Coronary artery (tissue), 2 donors: ENCODE measurements around the gene NRXN2.

Experiments
- DNase-seq: peaks from one replicate; pipeline ENCODE4 v3.0.0-alpha.2; 2017; ENCODE audit warnings: low spot score
- H3K27ac ChIP-seq, 2 donors: fragments of 200-600 bp; sonication (generic); one replicate each; pipeline ENCODE4 v1.5.1; 2016 to 2019
- H3K4me3 ChIP-seq: fragments of 200-600 bp; sonication (generic); 2 replicates; pipeline ENCODE4 v1.5.1; 2016; ENCODE audit warnings: mild to moderate bottlenecking, moderate library complexity
- CTCF ChIP-seq: fragments of 200-600 bp; sonication (generic); IDR thresholded peaks from one replicate; pipeline ENCODE4 v1.5.1; 2019; ENCODE audit warnings: antibody characterized with exemption

NRXN2 gene

GRCh38 chr11:64605656-64606585, 117.1 kb downstream of the NRXN2 start:
- no peak overlapping the region for H3K27ac ChIP-seq
- TF ChIP-seq CTCF, result no peak
- DNase-seq, result no peak
- no peak overlapping the region for H3K4me3 ChIP-seq

DNA sequence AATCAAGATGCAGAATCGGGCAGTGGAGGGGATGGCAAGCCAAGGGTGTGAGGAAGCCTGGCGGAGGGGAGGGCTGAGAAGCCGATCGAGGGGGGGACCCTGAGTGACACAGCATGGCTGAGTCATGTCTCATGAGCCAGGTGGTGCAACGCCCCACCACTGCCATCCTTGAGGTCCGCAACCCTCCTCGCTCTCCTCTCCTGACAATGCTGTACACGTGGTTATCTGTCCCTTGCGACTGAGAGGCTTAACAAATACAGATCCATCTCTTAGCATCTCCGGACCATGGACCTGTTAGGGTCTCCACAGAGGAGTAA, 117.8 kb downstream of the NRXN2 start:
- DNase-seq, result no peak
- no peak overlapping the region for H3K4me3 ChIP-seq
- TF ChIP-seq CTCF, result no peak
- no peak overlapping the region for H3K27ac ChIP-seq

DNA sequence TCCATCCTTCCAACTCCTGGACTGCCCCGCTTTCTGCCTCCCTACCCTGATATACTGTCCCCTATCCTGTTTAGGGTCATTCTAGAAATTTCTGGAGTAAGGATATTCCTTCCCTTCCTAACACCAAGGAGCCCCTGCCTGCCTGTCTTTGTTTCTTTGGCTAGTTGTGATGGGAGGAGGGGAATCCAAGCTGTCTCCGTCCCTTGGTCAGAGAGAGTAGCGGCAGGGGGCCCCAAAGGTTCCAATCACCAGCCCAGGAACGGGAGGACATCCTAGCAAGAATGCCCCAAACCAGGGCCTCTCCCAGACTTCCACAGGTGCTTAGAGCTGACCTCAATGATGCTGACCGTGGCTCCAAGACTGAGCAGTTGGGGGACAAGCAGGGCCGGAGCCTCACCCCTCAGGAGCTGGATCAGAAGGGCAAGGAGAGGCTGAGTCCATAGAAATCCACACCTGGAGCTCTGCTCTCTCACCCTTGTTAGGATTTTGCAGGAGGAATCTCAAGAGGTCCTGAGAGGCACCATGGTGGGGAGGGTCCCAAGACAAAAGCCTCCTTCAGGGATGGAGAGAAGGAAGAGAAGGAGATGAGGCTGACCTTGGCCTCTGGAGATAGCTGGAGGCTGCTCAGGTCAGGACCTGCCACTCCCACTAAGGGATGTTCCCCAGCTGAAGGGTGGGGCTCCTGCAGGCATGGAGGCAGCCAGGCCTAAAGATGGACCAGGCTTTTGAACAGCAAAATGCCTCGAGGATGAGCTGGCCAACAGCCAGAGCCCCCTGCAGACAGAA, 118.3 kb downstream of the NRXN2 start:
- Histone ChIP-seq H3K27ac (no peak overlapping the region), H3K4me3 (no peak overlapping the region)
- TF ChIP-seq CTCF, result no peak
- DNase-seq, result no peak

GRCh38 chr11:64603411-64604110, 119.4 kb downstream of the NRXN2 start:
- Histone ChIP-seq H3K4me3 (no peak overlapping the region), H3K27ac (no peak overlapping the region)
- no peak for DNase-seq
- no peak for TF ChIP-seq CTCF

GRCh38 chr11:64602466-64603070, 120.4 kb downstream of the NRXN2 start:
- no peak overlapping the region for H3K27ac ChIP-seq
- H3K4me3 ChIP-seq, result no peak overlapping the region
- no peak for DNase-seq
- TF ChIP-seq CTCF, result no peak

DNA sequence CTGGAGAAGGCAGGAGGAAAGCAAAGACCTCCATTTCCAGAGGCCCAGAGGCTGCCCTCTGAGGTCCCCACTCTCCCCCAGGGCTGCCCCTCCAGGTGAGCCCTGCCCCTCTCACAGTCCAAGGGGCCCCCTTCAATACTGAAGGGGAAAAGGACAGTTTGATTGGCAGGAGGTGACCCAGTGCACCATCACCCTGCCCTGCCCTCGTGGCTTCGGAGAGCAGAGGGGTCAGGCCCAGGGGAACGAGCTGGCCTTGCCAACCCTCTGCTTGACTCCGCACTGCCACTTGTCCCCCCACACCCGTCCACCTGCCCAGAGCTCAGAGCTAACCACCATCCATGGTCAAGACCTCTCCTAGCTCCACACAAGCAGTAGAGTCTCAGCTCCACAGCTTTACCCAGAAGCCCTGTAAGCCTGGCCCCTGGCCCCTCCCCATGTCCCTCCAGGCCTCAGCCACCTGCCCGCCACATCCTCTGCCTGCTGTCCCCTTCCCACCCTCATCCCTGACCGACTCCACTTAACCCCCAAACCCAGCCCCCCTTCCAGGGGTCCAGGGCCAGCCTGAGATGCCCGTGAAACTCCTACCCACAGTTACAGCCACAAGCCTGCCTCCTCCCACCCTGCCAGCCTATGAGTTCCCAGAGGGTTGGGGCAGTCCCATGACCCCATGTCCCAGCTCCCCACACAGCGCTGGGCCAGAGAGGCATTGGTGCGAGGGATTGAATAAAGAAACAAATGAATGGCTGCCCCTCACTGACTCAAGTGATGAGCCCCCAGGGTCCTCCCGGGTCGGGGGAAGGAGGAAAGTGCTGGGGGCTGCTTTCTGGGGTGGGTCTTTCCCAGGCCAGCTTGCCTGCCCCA, 121.2 kb downstream of the NRXN2 start:
- Histone ChIP-seq H3K4me3 (no peak overlapping the region), H3K27ac (no peak overlapping the region)
- no peak for DNase-seq
- no peak for TF ChIP-seq CTCF
